ENCODE data around the gene FGR.

FGR gene

DNA sequence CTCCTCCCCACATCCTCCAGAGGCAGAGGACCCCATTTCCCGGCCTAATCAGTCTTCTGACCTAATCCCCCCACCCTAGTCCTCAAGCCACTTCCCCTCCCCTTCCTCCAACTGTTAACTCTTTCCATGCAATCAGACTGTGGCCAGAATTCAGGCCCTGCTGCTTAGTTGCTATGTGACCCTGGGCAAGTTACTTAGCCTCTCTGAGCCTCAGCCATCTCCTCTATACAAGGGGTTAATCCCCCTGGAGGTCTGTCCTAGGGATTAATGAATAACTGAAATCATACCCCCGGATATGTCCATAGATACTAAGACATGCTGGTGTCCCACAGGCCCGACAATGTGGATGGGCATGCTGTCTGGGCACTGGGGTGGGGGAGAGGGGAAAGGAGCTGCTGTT is 49.3 kb downstream of the FGR start:
- no peak for DNase-seq

DNA sequence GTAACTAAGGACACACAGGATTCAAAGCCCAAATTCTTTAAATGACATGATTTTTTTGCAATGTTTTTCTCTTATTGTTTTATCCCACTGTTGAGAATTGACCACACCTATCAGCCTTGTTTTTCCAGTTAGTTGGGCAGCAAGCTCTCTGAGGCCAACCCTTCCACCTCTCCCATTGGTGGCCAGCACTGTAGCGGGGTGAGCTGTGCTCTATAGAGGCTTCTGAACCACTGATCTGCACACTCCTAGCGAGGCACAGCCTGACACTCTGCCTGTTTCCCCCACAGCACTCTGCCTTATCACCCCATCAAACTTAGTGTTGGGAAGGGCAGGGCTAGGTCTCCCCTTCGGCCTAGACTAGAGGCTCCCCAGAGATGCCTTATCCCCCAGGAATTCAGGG is 50.5 kb downstream of the FGR start:
- no peak for DNase-seq

DNA sequence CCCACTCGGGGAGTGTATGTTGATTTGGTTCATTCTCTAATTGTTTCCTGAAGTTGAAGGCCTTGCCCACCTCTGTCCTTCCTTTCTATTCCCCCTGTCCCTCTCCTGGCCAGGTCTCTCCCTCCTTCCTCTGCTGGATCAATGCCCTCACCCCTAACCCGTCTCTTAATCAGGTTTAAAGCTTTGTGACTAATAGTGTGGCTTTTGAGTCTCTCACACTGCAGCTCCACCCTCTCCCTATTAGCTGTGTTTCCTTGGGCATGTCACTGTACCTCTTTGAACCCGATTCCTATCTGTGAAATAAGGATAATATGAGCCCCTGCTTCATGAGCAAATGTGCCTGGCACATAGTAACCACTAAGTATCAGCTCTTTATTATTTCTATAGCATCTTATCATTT is 51.5 kb downstream of the FGR start:
- DNase-seq: no peak

DNA sequence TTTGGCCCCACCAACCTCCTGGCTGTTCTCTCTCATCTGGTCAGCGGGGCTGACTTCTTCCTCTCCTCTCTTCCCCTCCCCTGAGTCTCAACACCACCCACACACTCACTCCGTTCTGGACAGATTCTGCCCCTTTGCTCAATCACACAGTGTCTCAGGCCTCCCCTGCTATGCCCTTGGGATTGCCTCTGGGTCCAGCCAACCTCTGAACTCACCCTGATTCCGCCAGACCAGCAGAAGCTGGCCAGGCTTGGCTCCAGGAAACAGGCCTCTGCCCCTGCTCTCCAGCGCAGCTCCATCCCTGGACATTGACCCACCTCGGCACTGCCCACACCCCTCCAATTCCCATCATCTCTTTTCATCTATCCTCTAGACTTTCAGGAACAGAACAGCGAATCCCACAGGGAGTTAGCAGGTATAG is 53.2 kb downstream of the FGR start:
- DNase-seq: no peak

DNA sequence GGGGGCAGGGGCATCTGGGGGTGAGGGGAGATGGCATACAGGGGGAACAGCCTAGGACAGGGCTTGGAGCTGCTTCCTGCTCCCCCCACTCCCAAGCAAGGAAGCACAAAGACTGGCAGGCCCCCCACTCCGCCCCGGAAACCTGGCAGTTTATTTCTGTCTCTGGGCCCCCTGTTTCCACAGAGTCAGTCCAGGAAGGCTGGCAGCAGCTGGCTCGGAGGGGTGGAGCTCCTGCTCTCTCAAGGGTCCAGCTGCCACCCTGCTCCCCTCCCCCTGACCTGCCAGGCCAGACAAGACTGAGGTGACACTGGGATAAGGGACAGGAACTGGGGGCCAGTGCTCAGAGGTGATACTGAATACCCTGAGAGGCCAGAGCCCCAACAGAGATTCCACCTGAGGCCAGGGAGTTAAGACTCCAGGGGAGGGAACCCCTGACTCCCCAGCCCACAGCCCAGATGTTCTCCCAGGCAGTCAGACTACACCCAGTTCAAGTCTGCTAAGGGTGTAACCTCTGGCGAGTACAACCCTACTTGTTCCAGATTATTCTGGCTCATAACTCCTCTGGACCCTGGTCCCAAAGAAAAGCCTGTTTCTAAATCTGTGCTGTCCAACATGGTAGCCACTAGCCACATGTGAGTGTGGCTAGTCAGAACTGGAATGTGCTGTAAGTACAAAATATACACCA is 57.3 kb downstream of the FGR start:
- no peak for DNase-seq

DNA sequence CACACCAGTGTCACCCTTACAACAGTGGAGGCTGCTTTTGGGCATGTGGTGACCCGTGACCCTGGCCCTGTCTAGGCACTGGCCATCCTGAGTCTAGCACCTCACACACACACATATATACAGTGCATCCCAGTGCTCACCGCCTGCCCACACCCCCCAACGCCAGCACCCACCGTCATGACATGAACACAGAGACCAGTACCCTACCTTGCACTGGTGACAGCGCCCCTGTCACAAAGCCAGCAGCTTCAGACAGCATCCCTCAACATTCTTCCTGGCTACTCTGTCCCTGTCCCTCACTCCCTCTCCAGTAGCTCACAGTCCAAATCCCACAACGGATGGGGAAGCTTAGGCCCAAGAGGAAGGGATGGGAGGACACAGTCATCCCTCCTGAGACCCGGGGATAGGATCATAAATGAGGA is 58.2 kb downstream of the FGR start:
- no peak for DNase-seq

DNA sequence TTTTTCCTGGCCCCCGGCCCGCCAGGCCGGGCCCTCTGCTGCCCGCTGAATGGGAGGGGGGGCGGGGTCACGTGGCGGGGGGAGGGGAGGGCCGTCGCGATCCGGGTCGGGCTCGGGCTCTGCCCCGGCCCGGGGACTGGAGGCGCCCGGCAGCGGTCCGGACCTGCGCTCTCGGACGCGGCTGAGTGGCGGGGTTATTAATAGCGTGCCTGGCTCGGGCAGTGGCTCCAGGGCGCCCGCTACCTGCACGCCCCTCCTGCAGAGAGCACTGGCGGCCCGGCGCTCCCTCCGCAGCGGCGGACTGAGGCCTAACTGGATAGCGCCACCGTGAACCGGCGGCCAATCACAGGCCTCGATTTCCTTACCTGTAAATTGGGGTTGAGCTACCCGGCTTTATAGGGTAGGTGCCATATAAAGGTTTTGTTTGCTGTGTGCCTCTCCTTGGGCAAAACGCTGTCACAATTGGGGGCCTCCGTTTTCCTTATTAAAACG is 59.1 kb downstream of the FGR start:
- no peak for DNase-seq

DNA sequence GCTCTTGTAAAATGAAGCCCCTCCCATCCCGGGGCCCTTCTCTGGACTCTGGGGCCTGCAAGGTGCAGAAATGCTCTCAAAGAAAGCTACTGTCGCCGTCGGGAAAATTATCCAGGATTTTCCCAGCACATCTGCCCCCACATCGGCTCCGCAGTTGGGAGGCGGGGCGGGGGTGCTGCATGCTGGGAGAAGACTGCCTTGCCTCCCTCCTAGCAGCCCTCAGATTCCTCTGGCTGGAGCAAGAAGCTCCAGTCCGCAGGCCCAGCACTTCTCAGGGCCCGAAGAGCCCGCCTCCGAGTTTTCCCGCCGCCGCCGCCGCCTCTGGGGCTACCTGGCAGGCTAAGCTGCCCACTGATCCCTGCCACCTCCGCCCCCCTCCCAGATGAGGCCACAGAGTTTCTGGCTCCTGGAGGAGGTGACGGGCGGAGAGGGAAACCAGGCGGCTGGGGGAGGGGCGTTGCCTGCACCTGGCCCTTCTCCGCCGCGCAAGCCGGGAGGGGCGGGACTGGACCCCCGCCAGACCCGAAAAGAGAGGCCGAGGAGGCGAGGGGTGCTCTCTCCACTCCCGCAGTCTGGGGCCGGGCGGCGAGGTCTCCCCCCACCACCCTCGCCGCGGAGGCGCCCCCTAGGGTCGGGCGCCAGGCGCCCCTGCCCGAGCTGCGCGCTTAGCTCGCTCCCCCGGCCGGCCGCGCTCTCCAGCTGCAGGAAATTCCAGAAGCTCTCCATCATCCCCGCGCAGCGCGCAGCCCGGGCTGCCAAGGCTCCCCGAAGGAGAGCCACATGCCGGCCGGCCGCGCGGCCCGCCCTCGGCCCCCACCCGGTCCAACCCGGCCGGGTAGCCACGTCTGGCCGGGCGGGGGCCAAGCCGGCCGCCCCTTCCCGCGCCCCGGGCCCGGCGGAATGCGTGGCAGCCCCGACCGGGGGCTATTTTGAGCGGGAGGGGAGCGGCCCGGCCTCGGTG is 59.8 kb downstream of the FGR start:
- no peak for DNase-seq

DNA sequence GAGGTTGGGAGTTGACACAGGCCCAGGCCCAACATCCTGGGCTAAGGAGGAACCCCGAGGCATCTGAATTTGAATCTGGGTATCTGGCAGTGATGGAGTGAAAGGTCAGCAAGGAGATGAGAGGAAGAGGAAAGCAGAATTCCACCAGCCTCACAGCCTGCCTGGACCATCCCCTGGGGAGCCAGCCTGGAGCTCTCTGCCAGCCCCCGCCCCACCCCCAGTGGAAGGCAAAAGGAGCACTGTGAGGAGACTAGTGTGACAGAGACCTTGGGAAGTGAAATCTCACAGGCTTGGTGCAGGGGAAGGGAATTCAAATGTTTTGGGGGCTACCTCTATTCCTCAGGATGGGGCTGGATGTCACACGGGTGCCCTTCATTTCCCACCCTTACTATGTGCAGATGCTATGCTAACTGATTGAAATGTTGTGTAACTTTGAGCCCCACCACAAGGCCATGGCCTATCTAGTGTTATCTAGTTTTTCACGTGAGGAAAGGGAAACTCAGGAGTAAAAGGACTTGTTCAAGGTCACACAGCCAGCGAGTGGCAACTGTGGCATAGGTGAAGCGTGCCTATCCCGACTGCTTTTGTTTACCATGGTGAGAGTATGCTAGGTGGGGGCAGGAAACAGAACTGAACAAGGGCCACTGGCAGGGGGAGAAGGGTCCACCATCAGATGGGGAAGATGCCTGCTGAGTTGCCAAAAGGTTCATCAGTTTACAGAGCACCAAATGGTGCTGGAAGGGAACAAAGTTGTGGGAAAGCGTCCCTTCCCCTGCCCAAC is 60.8 kb downstream of the FGR start:
- no peak for DNase-seq

DNA sequence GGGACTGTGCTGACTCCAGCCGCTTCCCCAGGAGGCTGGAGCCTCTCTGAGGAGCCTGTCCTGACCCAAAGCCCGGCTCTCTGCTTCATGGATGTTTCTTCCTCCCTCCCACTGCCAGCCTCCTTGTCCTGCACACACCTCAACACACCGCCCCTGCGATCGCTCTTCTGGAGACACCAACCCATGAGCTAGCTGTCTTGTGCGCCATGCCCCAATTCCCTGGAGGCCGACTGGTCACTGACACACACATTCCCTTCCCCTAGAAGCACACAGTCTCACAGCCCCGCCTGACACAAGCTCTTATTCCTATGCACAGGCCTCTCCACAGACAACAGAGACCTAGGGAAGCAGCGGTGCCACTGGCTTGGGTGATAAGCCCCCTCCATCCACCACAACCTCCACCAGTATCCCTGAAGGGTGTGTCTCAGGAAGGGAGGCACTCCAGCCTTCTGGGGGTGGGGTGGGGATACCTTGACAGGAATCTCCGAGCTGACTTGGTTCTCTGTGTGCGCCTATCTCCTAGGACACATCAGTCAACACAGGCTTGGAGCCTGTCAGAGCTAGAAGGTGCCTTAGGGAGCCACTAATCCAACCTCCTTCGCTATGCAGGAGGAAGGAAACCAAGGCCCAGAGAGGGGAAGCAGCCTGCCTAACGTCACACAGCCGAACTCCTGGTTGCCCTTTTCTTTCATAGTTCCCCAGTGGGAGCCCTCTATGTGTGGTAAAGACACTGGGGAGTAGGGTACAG is 62.1 kb downstream of the FGR start:
- DNase-seq: no peak

DNA sequence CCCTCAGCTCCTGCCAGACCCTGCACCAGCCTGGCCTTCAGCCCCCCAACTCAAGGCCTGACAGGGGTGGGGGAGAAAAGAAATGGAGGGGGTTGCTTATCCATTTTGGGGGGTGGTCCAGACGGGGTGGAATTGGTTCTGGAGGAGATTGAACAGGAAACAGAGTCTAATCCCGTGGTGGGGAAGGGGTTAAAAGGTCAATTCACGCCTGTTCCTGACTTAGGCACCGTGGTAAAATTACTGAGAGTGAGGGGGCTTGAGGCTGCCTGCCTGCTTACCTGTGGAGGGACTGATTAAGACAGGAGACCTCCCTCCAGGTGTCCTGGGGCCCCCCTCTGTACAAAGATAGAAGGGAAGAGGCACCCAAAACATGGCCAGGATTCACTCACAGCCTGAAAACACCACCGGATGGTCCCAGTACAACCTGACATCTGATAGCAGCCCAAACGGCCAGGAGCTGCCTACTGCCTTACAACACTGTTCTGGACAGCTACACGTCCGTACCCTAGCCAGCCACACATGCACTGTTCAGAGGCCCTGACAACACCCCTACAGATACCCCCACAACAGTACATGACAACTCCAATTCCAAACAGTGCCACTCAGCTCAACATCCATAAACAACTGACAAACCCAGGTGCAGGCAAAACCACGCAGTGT is 62.8 kb downstream of the FGR start:
- no peak for DNase-seq

DNA sequence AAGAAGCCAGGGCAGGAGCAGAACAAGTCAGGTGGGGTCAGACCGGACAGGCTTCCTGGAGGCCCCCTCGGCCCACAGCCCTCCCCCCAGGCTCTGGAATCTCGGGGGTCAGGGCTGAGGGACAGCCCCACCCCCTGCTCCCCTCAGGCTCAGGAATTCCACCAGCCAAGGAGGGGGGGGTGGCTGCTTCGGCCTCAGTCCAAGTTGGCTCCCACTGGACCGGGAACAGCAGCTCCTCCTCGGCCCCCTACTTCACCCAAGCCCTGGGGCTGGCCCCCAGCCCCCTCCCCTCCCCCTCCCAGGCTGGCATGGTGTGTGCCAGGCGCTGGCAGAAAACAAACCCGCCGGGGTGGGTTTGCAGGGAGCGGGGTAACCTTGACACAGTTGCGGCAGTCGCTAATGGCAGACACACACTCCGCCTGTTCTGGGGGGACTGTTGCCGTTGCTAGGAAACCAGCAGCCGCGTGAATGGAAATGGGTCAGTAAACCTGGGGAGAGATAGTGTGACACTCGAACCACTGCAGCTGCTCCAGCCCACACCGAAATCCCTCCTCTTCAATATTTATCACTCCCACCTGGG is 63.5 kb downstream of the FGR start:
- DNase-seq: no peak

DNA sequence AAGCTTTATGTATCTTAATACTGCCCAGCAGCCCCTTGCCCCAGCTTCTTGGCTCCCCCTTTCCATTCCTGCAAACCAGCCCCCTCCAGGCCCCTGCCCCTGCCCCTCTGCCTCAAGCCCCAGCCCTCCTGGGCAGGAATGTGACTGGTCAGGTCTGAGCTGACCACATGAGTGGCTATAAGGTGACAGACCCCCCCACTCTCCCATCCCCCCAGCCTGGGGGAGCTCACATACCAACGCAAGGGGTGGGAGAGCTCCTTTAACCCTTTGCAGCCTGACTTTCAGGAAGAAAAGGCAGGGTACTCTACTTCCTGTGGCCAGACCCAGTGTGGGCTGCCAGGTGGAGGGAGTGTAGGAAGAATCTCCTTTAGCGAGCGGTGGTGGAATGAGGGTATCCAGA is 64.2 kb downstream of the FGR start:
- no peak for DNase-seq

DNA sequence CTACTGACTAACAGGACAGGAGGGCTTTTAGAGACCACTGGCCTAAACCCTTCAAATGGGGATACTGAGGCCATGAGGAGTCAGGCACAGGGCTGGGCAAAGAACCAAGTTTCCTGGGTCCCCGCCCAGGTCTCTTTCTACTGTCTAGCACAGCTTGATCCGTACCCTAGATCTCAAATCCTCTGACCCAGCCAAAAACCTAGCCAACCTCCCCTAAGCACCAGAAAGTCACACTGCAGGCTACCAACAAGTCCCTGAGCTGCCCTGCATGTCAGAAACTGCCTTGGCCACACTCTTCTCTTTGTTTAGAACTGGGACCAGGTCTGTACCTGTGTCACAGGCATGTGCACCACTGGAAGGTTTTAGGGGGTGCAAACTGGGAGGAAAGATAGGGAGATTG is 64.6 kb downstream of the FGR start:
- DNase-seq: no peak

DNA sequence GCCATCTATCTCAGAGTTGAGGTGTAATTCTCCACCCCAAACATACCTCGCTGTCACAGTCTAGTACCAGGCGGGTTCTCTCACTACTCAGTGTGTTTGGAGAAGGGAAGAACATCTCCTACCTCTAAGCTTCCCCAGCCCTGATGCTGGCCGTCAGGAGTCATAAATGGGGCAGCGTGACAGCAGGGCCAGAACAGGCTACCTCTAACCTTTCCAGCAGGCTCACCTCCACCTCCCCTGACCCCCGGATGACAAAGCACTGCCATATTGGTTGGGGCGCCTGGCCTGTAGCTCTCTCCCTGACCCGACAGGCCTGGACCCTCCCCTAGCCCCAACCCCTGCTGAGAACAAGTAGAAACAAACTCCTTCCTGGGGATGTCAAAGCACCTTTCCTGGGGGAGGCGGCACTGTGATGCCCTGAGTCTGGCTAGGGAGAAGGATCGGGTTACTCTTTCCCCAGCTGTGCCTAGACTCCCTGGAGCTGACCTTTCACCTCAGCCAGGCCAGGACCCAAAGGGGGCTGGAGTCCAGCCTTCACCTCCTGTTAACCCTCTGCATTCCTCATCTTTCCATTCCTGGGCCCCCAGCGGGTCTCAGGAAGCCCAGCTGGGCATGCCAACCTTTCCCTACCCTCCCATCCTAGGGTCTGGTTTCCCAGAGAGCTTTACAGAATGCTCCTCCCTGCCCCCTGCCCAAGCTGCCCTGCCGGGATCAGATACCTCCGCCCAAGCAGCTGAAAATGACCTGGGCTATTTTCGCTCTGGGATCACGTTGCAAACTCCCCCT is 65.3 kb downstream of the FGR start:
- DNase-seq: no peak

DNA sequence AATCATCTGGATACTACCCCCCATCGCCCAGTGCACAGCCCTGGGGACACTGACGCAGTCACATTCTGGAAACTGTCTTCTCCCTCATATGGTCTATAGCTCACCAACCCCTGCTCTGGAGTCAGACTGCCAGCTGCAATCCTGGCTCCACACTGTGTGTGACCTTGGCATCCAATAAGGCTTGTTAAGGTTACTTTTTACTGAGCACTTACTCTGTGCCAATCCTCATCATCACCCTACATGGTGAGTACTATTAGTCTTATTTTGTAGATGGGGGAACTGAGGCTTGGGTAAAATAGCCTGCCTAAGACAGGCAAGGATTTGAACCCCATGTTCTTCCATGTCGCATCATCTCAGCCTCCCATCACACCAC is 65.9 kb downstream of the FGR start:
- DNase-seq: no peak

DNA sequence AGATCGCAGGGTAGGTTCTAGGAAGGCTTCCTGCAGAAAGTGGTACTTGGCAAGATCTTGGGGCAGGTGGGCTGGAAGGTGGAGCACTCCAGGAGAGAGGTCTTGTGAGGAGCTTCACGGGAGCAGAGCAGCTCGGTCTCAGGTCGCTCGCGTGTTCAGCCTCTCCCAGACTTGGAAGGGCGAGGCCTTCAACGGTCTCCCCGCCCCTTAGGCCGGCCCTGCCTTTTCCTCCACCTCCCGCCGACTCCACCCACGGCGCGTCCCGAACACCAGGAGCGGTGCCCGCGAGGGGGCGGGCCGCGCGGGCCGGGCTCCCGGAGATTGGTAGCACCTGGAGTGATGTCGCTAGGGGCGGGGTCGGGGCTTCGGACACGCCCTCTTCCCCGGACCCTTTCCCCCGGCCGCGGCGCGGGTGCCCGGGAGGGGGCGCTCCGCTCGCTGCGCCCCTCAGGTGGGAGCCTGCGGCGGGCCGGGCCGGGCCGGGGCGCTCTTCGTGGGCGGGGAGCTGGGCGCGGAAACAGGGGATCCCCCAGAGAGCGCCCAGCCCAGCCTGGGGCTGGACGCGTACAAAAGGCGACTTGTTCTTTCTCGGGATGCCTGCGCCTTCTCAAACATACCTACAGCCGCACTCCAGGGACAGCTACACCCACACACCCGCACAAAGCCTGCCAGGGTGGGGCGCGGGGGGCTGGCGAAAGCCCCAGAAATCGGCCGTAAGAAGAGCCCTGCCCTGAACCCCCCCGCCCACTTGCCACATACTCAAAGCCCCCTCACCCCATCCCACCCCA is 66.5 kb downstream of the FGR start:
- peak; percentile 91 to 93 for DNase-seq

DNA sequence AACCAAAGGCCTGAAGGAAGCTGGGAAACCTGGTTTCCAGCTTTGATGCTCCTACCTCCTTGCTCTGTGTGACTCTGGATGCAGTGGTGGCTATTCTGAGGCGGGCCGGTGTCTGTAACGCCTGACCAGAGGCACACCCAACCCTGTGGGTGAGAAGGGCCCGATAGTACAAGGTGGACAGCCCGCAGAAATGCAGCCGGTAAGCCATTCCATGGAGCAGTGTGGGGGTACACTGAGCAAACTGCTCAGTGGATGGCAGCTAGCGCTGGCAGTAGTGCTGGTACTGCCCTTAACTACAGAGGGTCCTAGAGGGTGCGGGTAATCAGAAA is 67.0 kb downstream of the FGR start:
- DNase-seq: no peak

DNA sequence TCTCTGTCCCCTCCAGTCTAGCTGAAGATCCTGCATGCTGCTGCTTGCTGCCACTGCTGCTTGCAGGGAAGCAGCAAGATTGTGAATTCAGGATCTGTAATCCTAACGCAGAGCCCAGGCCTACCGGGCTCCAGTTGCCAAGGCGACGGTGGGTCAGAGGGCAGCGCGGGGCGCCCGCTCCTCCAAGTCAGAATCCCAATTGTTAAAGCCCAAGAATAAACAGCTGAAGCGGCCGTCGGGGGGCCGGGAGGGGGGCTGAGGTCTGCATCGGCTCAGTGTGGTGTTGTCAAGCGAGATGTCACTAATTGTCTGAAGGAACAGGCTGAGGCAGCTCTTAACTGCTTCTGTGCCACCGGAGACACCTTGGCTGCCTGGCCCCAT is 67.8 kb downstream of the FGR start:
- DNase-seq: no peak

DNA sequence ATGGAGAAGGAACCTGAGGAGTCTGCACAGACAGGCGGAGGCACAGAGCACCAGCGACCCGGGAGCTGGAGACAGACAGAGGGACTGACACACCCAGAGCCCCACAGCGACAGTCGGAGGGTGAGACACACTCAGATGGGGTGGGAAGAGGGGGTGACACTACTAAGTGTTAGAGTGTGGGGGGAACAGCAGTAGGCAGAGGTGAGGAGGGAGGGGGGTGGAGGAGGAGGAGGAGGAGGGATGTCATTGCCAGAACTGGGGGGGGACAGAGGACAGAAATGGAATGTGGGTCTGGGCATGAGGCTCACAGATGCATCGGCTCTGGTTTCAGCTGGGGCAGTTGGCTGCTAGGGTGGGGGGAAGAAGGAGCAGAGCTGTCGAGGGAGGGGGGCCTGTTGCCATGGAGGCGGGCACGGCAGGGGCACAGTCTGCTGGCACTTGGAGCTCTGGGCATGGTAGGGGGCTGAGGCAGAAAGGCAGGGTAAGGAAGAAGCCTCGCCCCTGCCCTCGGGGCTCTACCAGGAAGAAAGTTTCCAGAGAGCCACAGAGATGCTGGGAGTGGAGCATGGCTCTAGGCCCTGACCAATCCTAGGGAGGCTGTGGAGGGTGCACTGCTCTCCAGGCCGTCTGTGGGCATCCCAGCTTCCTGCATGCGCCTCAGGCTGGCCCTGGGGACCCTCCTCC is 68.4 kb downstream of the FGR start:
- DNase-seq: no peak

Data from activated CD4-positive, alpha-beta T cell treated with anti-CD3 and anti-CD28 coated beads for 4 hours (primary cell).